ENCODE data around the gene CUBN. TPM values are rescaled to one million over a fixed set of nuclear protein-coding genes. Genes with fewer than 3 reads are reported as not detected.

Gene CUBN
- total RNA-seq, 2 experiments from 2014 or later: 7.9 to 9.2 TPM

DNA sequence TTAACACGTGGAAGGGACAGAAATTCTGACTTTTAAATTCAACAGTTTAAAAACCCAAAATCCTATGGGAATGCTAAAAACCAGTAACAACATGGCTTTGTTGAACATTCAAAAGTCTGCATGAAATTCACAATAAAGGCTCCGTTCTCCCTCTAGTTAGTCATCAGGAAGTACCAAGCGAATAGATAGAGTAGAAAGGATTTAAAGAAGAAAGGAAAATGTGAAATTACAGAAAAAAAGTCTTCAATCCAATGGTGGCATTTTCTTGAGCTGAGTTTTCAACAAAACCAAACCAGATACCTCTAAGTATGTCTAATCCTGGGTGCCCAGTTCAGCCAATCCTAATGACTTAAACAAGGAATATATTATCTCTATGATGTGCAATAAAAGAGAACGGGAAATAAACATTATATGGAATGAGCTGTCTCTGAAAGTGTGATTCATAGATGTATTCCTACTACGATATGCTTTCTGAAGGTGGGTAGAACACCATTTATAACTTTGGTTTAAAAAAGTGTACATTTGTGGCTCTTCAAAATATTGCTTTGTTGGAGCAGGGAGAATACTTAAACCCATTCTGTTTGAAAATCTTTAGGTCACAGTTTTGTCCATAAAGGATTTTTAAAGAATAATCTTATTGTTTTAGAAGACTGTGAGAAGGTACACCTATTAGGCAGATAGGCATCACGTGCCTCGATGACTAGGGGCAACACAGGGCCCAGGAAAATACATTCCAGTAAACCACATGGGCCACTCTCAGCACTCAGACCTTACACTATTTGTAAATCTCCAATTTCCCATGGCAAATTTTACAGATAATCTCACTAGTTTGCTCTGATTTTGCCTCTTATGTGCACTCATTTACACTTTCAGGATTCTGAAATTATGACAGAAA, 87.7 kb downstream of the CUBN start:
- DNase-seq: no peak
- TF ChIP-seq, protein P1, sequence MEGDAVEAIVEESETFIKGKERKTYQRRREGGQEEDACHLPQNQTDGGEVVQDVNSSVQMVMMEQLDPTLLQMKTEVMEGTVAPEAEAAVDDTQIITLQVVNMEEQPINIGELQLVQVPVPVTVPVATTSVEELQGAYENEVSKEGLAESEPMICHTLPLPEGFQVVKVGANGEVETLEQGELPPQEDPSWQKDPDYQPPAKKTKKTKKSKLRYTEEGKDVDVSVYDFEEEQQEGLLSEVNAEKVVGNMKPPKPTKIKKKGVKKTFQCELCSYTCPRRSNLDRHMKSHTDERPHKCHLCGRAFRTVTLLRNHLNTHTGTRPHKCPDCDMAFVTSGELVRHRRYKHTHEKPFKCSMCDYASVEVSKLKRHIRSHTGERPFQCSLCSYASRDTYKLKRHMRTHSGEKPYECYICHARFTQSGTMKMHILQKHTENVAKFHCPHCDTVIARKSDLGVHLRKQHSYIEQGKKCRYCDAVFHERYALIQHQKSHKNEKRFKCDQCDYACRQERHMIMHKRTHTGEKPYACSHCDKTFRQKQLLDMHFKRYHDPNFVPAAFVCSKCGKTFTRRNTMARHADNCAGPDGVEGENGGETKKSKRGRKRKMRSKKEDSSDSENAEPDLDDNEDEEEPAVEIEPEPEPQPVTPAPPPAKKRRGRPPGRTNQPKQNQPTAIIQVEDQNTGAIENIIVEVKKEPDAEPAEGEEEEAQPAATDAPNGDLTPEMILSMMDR (IDR thresholded peaks at IDR 0.05): no peak
- intact Hi-C loops (cut with DNase I, micrococcal nuclease): no loop called here
- H3K27ac Mint-ChIP-seq: no peak overlapping the region
- peaks cover 4% of the 10 kb centered on the region for H3K36me3 ChIP-seq (ENCODE audit: insufficient read depth, low read length)
- H3K4me1 Mint-ChIP-seq (ENCODE audit: low read depth): no peaks in the 10 kb centered on the region
- no peaks in the 10 kb centered on the region for H3K4me1 ChIP-seq (ENCODE audit: insufficient read depth, low read length)
- H3K27me3 ChIP-seq (ENCODE audit: control insufficient read depth in 1 of 2, insufficient read depth in 2 of 2, low read length in 2 of 2): no peaks in the 10 kb centered on the region
- no peak overlapping the region for H3K4me3 Mint-ChIP-seq
- ChIA-PET POLR2A (no interaction called here), CTCF (no interaction called here)
- no peaks in the 10 kb centered on the region for H3K9me3 Mint-ChIP-seq
- no peaks in the 10 kb centered on the region for H3K27me3 Mint-ChIP-seq
- no peak overlapping the region for H3K27ac ChIP-seq (ENCODE audit: low read depth in 1 of 2, low read length in 2 of 2)
- no peak overlapping the region for H3K4me3 ChIP-seq (ENCODE audit: low read length)
- H3K9me3 ChIP-seq (ENCODE audit: control insufficient read depth in 1 of 2, insufficient read depth in 1 of 2, low read length in 2 of 2): no peaks in the 10 kb centered on the region
- no peak for ATAC-seq (ENCODE audit: poor library complexity)
- no peaks in the 10 kb centered on the region for H3K36me3 Mint-ChIP-seq (ENCODE audit: low read depth)

- no peak overlapping the region for H3K4me3 Mint-ChIP-seq
- intact Hi-C loops (cut with DNase I, micrococcal nuclease): no loop called here
- no peaks in the 10 kb centered on the region for H3K36me3 Mint-ChIP-seq (ENCODE audit: low read depth)
- peaks cover 2% of the 10 kb centered on the region for H3K36me3 ChIP-seq (ENCODE audit: insufficient read depth, low read length)
- TF ChIP-seq, protein P1 (IDR thresholded peaks at IDR 0.05): no peak
- ATAC-seq (ENCODE audit: poor library complexity): no peak
- H3K4me1 Mint-ChIP-seq (ENCODE audit: low read depth): peaks cover 12% of the 10 kb centered on the region
- H3K27me3 ChIP-seq (ENCODE audit: control insufficient read depth in 1 of 2, insufficient read depth in 2 of 2, low read length in 2 of 2): no peaks in the 10 kb centered on the region
- DNase-seq: no peak
- H3K9me3 Mint-ChIP-seq: no peaks in the 10 kb centered on the region
- no peaks in the 10 kb centered on the region for H3K9me3 ChIP-seq (ENCODE audit: control insufficient read depth in 1 of 2, insufficient read depth in 1 of 2, low read length in 2 of 2)
- no peak overlapping the region for H3K27ac Mint-ChIP-seq
- peaks cover 4% of the 10 kb centered on the region for H3K4me1 ChIP-seq (ENCODE audit: insufficient read depth, low read length)
- H3K27ac ChIP-seq (ENCODE audit: low read depth in 1 of 2, low read length in 2 of 2): no peak overlapping the region
- no peaks in the 10 kb centered on the region for H3K27me3 Mint-ChIP-seq
- POLR2A ChIA-PET: no interaction called here
- CTCF ChIA-PET: interaction anchor here (0.8 kb wide), 1 partner anchor 49 kb away, joined by 3 read pairs; no protein-coding TSS in a partner anchor
- H3K4me3 ChIP-seq (ENCODE audit: low read length): no peak overlapping the region
Observed at GRCh38 chr10:17038627-17039026, 91.0 kb downstream of the CUBN start.

GRCh38 chr10:17037910-17038309, 91.7 kb downstream of the CUBN start:
- ChIA-PET CTCF (no interaction called here), POLR2A (no interaction called here)
- H3K36me3 ChIP-seq (ENCODE audit: insufficient read depth, low read length): no peaks in the 10 kb centered on the region
- Mint-ChIP-seq H3K36me3 (ENCODE audit: low read depth) (no peaks in the 10 kb centered on the region), H3K4me1 (ENCODE audit: low read depth) (peaks cover 19% of the 10 kb centered on the region), H3K9me3 (no peaks in the 10 kb centered on the region), H3K27me3 (no peaks in the 10 kb centered on the region), H3K27ac (no peak overlapping the region), H3K4me3 (no peak overlapping the region)
- intact Hi-C loops (cut with DNase I, micrococcal nuclease): no loop called here
- peaks cover 11% of the 10 kb centered on the region for H3K4me1 ChIP-seq (ENCODE audit: insufficient read depth, low read length)
- TF ChIP-seq, protein P1 (IDR thresholded peaks at IDR 0.05): no peak
- H3K4me3 ChIP-seq (ENCODE audit: low read length): no peak overlapping the region
- no peaks in the 10 kb centered on the region for H3K9me3 ChIP-seq (ENCODE audit: control insufficient read depth in 1 of 2, insufficient read depth in 1 of 2, low read length in 2 of 2)
- DNase-seq: no peak
- no peak for ATAC-seq (ENCODE audit: poor library complexity)
- H3K27ac ChIP-seq (ENCODE audit: low read depth in 1 of 2, low read length in 2 of 2): no peak overlapping the region
- no peaks in the 10 kb centered on the region for H3K27me3 ChIP-seq (ENCODE audit: control insufficient read depth in 1 of 2, insufficient read depth in 2 of 2, low read length in 2 of 2)

Data from CD4-positive, alpha-beta T cell (primary cell).